K562 (cell line): ENCODE measurements around the gene SLC44A2. TPM values are rescaled to one million over a fixed set of nuclear protein-coding genes. Genes with fewer than 3 reads are reported as not detected.

Experiments used
- CEBPG ChIP-seq, 3 experiments: fragments of 200-800 bp in 1 of 3; sonication (Bioruptor generic) in 1 of 3; sonication (generic) in 1 of 3; formaldehyde crosslinking in 1 of 3; IDR thresholded peaks in 2 of 3; conservative IDR thresholded peaks in 1 of 3; 2 replicates each; pipeline versions ENCODE4 v1.6.1 to v1.8.0; 2016 to 2022; ENCODE audit warnings: missing compliant biosample characterization in 2 of 3, missing genetic modification characterization in 2 of 3, mild to moderate bottlenecking in 1 of 3, missing genetic modification reagents in 1 of 3
- SIN3A ChIP-seq, 2 experiments: fragments of 150-350 bp in 1 of 2; IDR thresholded peaks; 2 replicates each; pipeline ENCODE4 v1.6.1; 2011 to 2016; ENCODE audit warnings: borderline replicate concordance in 2 of 2, low read depth in 2 of 2, low read length in 2 of 2, mild to moderate bottlenecking in 2 of 2, moderate library complexity in 2 of 2; ENCODE audit not compliant: control insufficient read depth in 1 of 2
- SIX5 ChIP-seq, 2 experiments: IDR thresholded peaks; 2 replicates each; pipeline ENCODE4 v1.6.1; 2011; ENCODE audit warnings: low read length in 2 of 2, borderline replicate concordance in 1 of 2, low read depth in 1 of 2, mild to moderate bottlenecking in 1 of 2, moderate library complexity in 1 of 2; ENCODE audit not compliant: insufficient read depth in 1 of 2
- SOX6 ChIP-seq: fragments of 450-650 bp; IDR thresholded peaks from 2 replicates; pipeline ENCODE4 v1.6.1; 2014; ENCODE audit warnings: mild to moderate bottlenecking
- SP2 ChIP-seq: IDR thresholded peaks from 2 replicates; pipeline ENCODE4 v1.6.1; 2011; ENCODE audit warnings: mild to moderate bottlenecking, low read depth, low read length, moderate library complexity; ENCODE audit not compliant: poor library complexity, severe bottlenecking; ENCODE audit errors: extremely low read depth
- TAF15 ChIP-seq: fragments of 200-400 bp; formaldehyde crosslinking; IDR thresholded peaks from 2 replicates; pipeline ENCODE4 v1.6.1; 2017; ENCODE audit warnings: mild to moderate bottlenecking, low read depth, low read length, moderate library complexity
- TCFL5 ChIP-seq: fragments of 250-450 bp; sonication (Bioruptor Pico); conservative IDR thresholded peaks from 2 replicates; pipeline ENCODE4 v1.6.1; 2021; ENCODE audit warnings: mild to moderate bottlenecking, moderate library complexity, matching md5 sums
- U2AF2 ChIP-seq: fragments of 200-400 bp; formaldehyde crosslinking; optimal IDR thresholded peaks from 2 replicates; pipeline ENCODE3; 2017; ENCODE audit warnings: low read depth, mild to moderate bottlenecking, low read length
- polyA plus RNA-seq, 8 experiments: library from polyadenylated mRNA; depleted of rRNA in 4 of 8; stranded (reverse) in 5 of 8; unstranded in 3 of 8; fragments of >200 nt; fragmentation: Nextera tagmentation in 2 of 8; fragmentation: Illumina TruSeq in 1 of 8; extraction: Ambion mirVana in 2 of 8; extraction: Trizol in 1 of 8; gene quantifications; 2 replicates each; pipeline versions ENCODE4 v1.2.1 to v1.2.3, GENCODE V29; 2011 to 2014; ENCODE audit warnings: inconsistent platforms in 1 of 8, missing spikeins in 1 of 8
- total RNA-seq, 7 experiments: library from RNA; depleted of rRNA in 6 of 7; stranded (reverse); fragments of >200 nt in 6 of 7; fragmentation: Illumina TruSeq in 2 of 7; extraction: Trizol in 2 of 7; gene quantifications; 2 replicates each; pipeline versions ENCODE4 v1.2.1 to v1.2.3, GENCODE V29; 2011 to 2021; ENCODE audit warnings: low replicate concordance in 1 of 7
- TF ChIP-seq, protein P1 (sequence below): sonication (generic); formaldehyde crosslinking; IDR thresholded peaks from 2 replicates; pipeline ENCODE4 v1.8.1; 2023; ENCODE audit warnings: mild to moderate bottlenecking, missing genetic modification reagents
- TF ChIP-seq, protein P2 (sequence below), 2 experiments: fragments of 450-650 bp in 1 of 2; sonication (generic) in 1 of 2; formaldehyde crosslinking; conservative IDR thresholded peaks; 2 replicates each; pipeline versions ENCODE4 v1.4.0 to v1.8.1; 2020 to 2022; ENCODE audit warnings: mild to moderate bottlenecking in 1 of 2, missing genetic modification reagents in 1 of 2
- TF ChIP-seq, protein P3 (sequence below): fragments of 450-650 bp; formaldehyde crosslinking; IDR thresholded peaks from 2 replicates; pipeline ENCODE4 v1.4.0; 2020; ENCODE audit warnings: mild to moderate bottlenecking, mixed read lengths
- TF ChIP-seq, protein P4 (sequence below): fragments of 250-450 bp; sonication (Bioruptor Pico); IDR thresholded peaks from 2 replicates; pipeline ENCODE4 v1.4.0; 2020; ENCODE audit warnings: mild to moderate bottlenecking, moderate library complexity

SLC44A2 gene
- total and polyA plus RNA-seq, 9 of the 15 experiments (the other 6 are each of a cell fraction or from before 2014, with no cell fraction given), result 1.1 to 34.2 (median 8.1) TPM

DNA sequence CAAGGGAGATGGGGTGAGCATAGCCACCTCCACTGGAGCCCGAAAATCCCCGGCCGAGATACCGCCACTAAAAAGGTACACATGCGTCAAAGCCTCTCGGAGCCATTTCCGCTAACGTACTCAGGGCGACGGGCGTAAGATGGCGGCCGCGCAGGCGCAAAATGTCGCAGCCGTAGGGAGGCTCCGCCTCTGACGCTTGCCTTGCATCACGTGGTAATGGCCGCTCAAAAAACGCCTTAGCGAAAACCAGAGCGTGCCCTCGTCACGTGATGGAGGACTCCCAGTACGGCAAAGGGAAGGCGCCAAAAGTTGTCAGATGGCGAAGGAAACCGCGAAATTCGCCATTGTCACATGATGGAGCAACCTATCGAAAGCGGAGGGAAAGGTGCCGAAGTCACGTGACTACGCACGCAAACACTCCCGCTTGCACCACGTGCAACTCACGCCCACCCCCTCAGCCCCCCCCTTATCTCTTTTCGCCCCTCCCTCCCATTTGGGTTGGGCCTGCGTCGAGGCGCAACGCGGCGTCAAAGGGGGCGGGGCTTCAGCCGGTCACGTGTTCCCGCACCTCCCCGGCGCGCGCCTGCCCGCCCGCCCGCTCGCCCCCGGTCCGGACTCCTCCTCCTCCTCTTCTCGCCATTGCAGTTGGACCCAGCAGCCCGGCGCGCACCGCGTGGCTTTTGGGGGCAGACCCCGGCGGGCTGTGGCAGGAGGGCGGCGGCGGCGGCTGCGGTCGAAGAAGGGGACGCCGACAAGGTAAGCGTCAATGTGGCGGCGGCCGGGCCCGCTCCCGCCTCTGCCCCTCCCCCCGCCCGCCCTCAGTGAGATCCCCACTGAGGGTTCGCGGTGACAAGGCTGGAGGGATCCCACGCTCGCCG lies 28.6 kb downstream of the SLC44A2 start, which contains the start of gene ILF3 (continued):
- TF ChIP-seq, protein P1, sequence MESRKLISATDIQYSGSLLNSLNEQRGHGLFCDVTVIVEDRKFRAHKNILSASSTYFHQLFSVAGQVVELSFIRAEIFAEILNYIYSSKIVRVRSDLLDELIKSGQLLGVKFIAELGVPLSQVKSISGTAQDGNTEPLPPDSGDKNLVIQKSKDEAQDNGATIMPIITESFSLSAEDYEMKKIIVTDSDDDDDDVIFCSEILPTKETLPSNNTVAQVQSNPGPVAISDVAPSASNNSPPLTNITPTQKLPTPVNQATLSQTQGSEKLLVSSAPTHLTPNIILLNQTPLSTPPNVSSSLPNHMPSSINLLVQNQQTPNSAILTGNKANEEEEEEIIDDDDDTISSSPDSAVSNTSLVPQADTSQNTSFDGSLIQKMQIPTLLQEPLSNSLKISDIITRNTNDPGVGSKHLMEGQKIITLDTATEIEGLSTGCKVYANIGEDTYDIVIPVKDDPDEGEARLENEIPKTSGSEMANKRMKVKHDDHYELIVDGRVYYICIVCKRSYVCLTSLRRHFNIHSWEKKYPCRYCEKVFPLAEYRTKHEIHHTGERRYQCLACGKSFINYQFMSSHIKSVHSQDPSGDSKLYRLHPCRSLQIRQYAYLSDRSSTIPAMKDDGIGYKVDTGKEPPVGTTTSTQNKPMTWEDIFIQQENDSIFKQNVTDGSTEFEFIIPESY (CRISPR knock-in tag), result peak; percentile 59; the same call in 1 of the 2 replicates
- TF ChIP-seq TCFL5 (CRISPR knock-in tag), result peak; percentile 71; the same call in 1 of the 2 replicates
- TF ChIP-seq, protein P2, sequence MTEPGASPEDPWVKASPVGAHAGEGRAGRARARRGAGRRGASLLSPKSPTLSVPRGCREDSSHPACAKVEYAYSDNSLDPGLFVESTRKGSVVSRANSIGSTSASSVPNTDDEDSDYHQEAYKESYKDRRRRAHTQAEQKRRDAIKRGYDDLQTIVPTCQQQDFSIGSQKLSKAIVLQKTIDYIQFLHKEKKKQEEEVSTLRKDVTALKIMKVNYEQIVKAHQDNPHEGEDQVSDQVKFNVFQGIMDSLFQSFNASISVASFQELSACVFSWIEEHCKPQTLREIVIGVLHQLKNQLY (CRISPR knock-in tag; conservative IDR thresholded peaks at IDR 0.05), result peak; percentile 68 to 90; a peak in 3 of 4 replicates
- TF ChIP-seq SIN3A (IDR thresholded peaks at IDR 0.05; ENCODE audit: borderline replicate concordance in 2 of 2, control insufficient read depth in 1 of 2, low read depth in 2 of 2, low read length in 2 of 2), result peak; percentile 11 to 78; a peak in 3 of 4 replicates
- TF ChIP-seq, protein P3, sequence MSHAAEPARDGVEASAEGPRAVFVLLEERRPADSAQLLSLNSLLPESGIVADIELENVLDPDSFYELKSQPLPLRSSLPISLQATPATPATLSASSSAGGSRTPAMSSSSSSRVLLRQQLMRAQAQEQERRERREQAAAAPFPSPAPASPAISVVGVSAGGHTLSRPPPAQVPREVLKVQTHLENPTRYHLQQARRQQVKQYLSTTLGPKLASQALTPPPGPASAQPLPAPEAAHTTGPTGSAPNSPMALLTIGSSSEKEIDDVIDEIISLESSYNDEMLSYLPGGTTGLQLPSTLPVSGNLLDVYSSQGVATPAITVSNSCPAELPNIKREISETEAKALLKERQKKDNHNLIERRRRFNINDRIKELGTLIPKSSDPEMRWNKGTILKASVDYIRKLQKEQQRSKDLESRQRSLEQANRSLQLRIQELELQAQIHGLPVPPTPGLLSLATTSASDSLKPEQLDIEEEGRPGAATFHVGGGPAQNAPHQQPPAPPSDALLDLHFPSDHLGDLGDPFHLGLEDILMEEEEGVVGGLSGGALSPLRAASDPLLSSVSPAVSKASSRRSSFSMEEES (CRISPR knock-in tag), result peak; percentile 100
- no peak for TF ChIP-seq U2AF2
- no peak for TF ChIP-seq TAF15
- TF ChIP-seq SP2, result no peak
- TF ChIP-seq SIX5 (IDR thresholded peaks at IDR 0.05; ENCODE audit: borderline replicate concordance in 1 of 2, insufficient read depth in 1 of 2, low read depth in 1 of 2, low read length in 2 of 2), result peak; percentile 89 to 93
- peak; percentile 73 for TF ChIP-seq SOX6
- TF ChIP-seq, protein P4, sequence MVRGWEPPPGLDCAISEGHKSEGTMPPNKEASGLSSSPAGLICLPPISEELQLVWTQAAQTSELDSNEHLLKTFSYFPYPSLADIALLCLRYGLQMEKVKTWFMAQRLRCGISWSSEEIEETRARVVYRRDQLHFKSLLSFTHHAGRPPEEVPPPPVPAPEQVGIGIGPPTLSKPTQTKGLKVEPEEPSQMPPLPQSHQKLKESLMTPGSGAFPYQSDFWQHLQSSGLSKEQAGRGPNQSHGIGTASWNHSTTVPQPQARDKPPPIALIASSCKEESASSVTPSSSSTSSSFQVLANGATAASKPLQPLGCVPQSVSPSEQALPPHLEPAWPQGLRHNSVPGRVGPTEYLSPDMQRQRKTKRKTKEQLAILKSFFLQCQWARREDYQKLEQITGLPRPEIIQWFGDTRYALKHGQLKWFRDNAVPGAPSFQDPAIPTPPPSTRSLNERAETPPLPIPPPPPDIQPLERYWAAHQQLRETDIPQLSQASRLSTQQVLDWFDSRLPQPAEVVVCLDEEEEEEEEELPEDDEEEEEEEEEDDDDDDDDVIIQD, result 0 out of 2 replicates have a peak, but pooled peaks have one; percentile 27
- TF ChIP-seq CEBPG (CRISPR knock-in tag; IDR thresholded peaks at IDR 0.05), result peak; percentile 71
- TF ChIP-seq CEBPG (tag; conservative IDR thresholded peaks at IDR 0.05 in 1 of 2, IDR thresholded peaks at IDR 0.05 in 1 of 2), result peak in 1 of 2 experiments; percentile 80; a peak in 2 of 4 replicates
